Fibroblast of mammary gland (primary cell): ENCODE measurements around the gene CKAP2L.

Source experiments
- DNase-seq: peaks from one replicate; pipeline ENCODE4 v3.0.0-alpha.2; 2010; ENCODE audit warnings: low read depth
- H3K4me3 ChIP-seq: 2 replicates; pipeline ENCODE4 v1.5.1; 2011; ENCODE audit warnings: low read depth, mild to moderate bottlenecking, low read length, moderate library complexity; ENCODE audit not compliant: control insufficient read depth
- TF ChIP-seq, protein P1 (sequence below): conservative IDR thresholded peaks from 2 replicates; pipeline ENCODE4 v1.5.1; 2011; ENCODE audit warnings: low read depth, low read length, inconsistent platforms; ENCODE audit not compliant: control insufficient read depth, insufficient read depth

The CKAP2L gene

DNA sequence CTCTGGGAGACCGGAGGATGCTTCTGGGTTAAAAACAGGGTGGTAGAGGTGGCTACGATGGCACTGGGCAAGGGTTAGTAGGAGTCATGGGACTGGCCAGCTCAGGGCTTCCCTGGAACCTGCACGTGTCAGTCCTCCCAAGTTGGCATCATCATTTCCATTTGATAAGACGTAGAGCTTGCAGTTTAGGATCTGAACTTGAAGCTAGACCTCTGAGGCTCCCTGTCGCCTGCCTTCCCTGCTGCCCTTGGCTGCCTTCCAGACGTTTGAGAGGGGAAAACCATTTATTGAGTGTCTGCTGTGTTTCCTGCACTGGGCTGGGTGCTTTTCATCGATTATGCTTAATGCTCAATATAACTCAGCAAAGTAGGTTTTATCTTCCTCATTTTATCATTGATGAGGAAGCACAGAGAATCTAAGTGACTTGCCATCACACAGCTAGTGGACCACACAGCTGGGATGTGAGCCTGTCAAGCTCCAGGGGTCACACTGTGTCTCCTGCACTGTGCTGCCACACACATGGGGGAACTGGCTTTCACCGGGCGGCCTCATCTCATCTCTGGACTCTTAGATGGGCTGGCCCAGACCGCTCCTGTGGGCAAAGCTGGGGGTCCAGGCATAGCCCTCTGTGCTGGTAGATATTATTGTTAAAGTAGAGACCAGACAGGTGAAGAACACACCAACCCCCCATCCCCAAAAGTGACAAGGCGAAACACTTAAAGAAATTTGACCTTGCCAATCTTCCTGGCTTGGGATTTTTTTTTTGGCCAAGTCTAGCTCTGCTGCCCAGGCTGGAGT is 35.8 kb downstream of the CKAP2L start:
- no peak overlapping the region for H3K4me3 ChIP-seq
- TF ChIP-seq, protein P1, sequence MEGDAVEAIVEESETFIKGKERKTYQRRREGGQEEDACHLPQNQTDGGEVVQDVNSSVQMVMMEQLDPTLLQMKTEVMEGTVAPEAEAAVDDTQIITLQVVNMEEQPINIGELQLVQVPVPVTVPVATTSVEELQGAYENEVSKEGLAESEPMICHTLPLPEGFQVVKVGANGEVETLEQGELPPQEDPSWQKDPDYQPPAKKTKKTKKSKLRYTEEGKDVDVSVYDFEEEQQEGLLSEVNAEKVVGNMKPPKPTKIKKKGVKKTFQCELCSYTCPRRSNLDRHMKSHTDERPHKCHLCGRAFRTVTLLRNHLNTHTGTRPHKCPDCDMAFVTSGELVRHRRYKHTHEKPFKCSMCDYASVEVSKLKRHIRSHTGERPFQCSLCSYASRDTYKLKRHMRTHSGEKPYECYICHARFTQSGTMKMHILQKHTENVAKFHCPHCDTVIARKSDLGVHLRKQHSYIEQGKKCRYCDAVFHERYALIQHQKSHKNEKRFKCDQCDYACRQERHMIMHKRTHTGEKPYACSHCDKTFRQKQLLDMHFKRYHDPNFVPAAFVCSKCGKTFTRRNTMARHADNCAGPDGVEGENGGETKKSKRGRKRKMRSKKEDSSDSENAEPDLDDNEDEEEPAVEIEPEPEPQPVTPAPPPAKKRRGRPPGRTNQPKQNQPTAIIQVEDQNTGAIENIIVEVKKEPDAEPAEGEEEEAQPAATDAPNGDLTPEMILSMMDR: no peak
- no peak for DNase-seq

GRCh38 chr2:112728029-112728362 is 36.4 kb downstream of the CKAP2L start:
- TF ChIP-seq, protein P1: no peak
- no peak overlapping the region for H3K4me3 ChIP-seq
- no peak for DNase-seq

GRCh38 chr2:112727276-112728028 is 37.0 kb downstream of the CKAP2L start:
- DNase-seq: no peak
- TF ChIP-seq, protein P1: no peak
- H3K4me3 ChIP-seq: no peak overlapping the region

- TF ChIP-seq, protein P1: peak; percentile 96
- peak; percentile 89 for DNase-seq
- H3K4me3 ChIP-seq: no peak overlapping the region
Observed at GRCh38 chr2:112726487-112727190, 37.8 kb downstream of the CKAP2L start.

GRCh38 chr2:112725545-112726457 is 38.6 kb downstream of the CKAP2L start:
- H3K4me3 ChIP-seq: no peak overlapping the region
- TF ChIP-seq, protein P1: no peak
- DNase-seq: no peak
